ENCODE results near the gene DOCK1. TPM values are rescaled to one million over a fixed set of nuclear protein-coding genes. Genes with fewer than 3 reads are reported as not detected.

Gene DOCK1
- total RNA-seq, 1 experiment from 2014 or later: 40.0 TPM

GRCh38 chr10:127331696-127332095, 426.5 kb downstream of the DOCK1 start:
- BruUV-seq (replicated peaks): no TSS peak
- ChIA-PET CTCF (no interaction called here), POLR2A (no interaction called here)
- H3K9me3 Mint-ChIP-seq (ENCODE audit: unreplicated experiment): no peaks in the 10 kb centered on the region
- DNase-seq (ENCODE audit: unreplicated experiment): no peak
- intact Hi-C loops (cut with micrococcal nuclease): no loop called here
- H3K36me3 Mint-ChIP-seq (ENCODE audit: insufficient read depth, unreplicated experiment): peaks cover 6% of the 10 kb centered on the region
- H3K27me3 Mint-ChIP-seq (ENCODE audit: insufficient read depth, unreplicated experiment): no peaks in the 10 kb centered on the region
- no peak overlapping the region for H3K27ac Mint-ChIP-seq (ENCODE audit: low read depth, unreplicated experiment)
- peaks cover 9% of the 10 kb centered on the region for H3K4me1 Mint-ChIP-seq (ENCODE audit: insufficient read depth, unreplicated experiment)
- no peak for TF ChIP-seq CTCF (IDR thresholded peaks at IDR 0.05; ENCODE audit: unreplicated experiment)
- no peak overlapping the region for H3K4me3 Mint-ChIP-seq (ENCODE audit: unreplicated experiment)

GRCh38 chr10:127332631-127333030, 427.4 kb downstream of the DOCK1 start:
- BruUV-seq (replicated peaks): no TSS peak
- DNase-seq (ENCODE audit: unreplicated experiment): peak; percentile 20
- intact Hi-C loops (cut with micrococcal nuclease): no loop called here

GRCh38 chr10:127337801-127338200, 432.6 kb downstream of the DOCK1 start:
- ChIA-PET CTCF (interaction anchor here (0.6 kb wide), 1 partner anchor 1001 kb away, joined by 4 read pairs; no protein-coding TSS in a partner anchor), POLR2A (interaction anchor here (0.6 kb wide), 1 partner anchor 144 kb away, joined by 4 read pairs; no protein-coding TSS in a partner anchor)
- Mint-ChIP-seq H3K27me3 (ENCODE audit: insufficient read depth, unreplicated experiment) (no peaks in the 10 kb centered on the region), H3K4me3 (ENCODE audit: unreplicated experiment) (no peak overlapping the region), H3K4me1 (ENCODE audit: insufficient read depth, unreplicated experiment) (peaks cover 2% of the 10 kb centered on the region), H3K36me3 (ENCODE audit: insufficient read depth, unreplicated experiment) (peaks cover 4% of the 10 kb centered on the region), H3K9me3 (ENCODE audit: unreplicated experiment) (no peaks in the 10 kb centered on the region), H3K27ac (ENCODE audit: low read depth, unreplicated experiment) (no peak overlapping the region)
- intact Hi-C loops (cut with micrococcal nuclease): no loop called here
- DNase-seq (ENCODE audit: unreplicated experiment): no peak
- TF ChIP-seq CTCF (IDR thresholded peaks at IDR 0.05; ENCODE audit: unreplicated experiment): no peak
- BruUV-seq (replicated peaks): no TSS peak

More at GRCh38 chr10:127332631-127333030, 427.4 kb downstream of the DOCK1 start:
- Mint-ChIP-seq H3K9me3 (ENCODE audit: unreplicated experiment) (no peaks in the 10 kb centered on the region), H3K27ac (ENCODE audit: low read depth, unreplicated experiment) (no peak overlapping the region), H3K4me3 (ENCODE audit: unreplicated experiment) (no peak overlapping the region), H3K27me3 (ENCODE audit: insufficient read depth, unreplicated experiment) (no peaks in the 10 kb centered on the region), H3K4me1 (ENCODE audit: insufficient read depth, unreplicated experiment) (peaks cover 9% of the 10 kb centered on the region), H3K36me3 (ENCODE audit: insufficient read depth, unreplicated experiment) (peaks cover 6% of the 10 kb centered on the region)
- ChIA-PET CTCF (interaction anchor here (0.6 to 1.6 kb wide), 3 partner anchors 22 to 362 kb away, joined by 3 read pairs; no protein-coding TSS in a partner anchor), POLR2A (no interaction called here)
- no peak for TF ChIP-seq CTCF (IDR thresholded peaks at IDR 0.05; ENCODE audit: unreplicated experiment)

- H3K27ac Mint-ChIP-seq (ENCODE audit: low read depth, unreplicated experiment): no peak overlapping the region
- H3K4me3 Mint-ChIP-seq (ENCODE audit: unreplicated experiment): no peak overlapping the region
- BruUV-seq (replicated peaks): no TSS peak
- peaks cover 4% of the 10 kb centered on the region for H3K36me3 Mint-ChIP-seq (ENCODE audit: insufficient read depth, unreplicated experiment)
- POLR2A ChIA-PET: interaction anchor here (0.6 to 1.1 kb wide), 2 partner anchors 38 to 145 kb away, joined by 3 to 4 read pairs; no protein-coding TSS in a partner anchor
- no peaks in the 10 kb centered on the region for H3K4me1 Mint-ChIP-seq (ENCODE audit: insufficient read depth, unreplicated experiment)
- H3K9me3 Mint-ChIP-seq (ENCODE audit: unreplicated experiment): no peaks in the 10 kb centered on the region
- intact Hi-C loops (cut with micrococcal nuclease): no loop called here
- H3K27me3 Mint-ChIP-seq (ENCODE audit: insufficient read depth, unreplicated experiment): no peaks in the 10 kb centered on the region
- TF ChIP-seq CTCF (IDR thresholded peaks at IDR 0.05; ENCODE audit: unreplicated experiment): no peak
- no peak for DNase-seq (ENCODE audit: unreplicated experiment)
- CTCF ChIA-PET: interaction anchor here (0.5 to 0.6 kb wide), 2 partner anchors 139 to 1001 kb away, joined by 4 read pairs; no protein-coding TSS in a partner anchor
These were observed 433.3 kb downstream of the DOCK1 start for GRCh38 chr10:127338399-127339110.
